Lung microvascular endothelial cell (primary cell): ENCODE measurements around the gene AMT. TPM values are rescaled to one million over a fixed set of nuclear protein-coding genes. Genes with fewer than 3 reads are reported as not detected.

ENCODE experiments used
- DNase-seq, 2 donors: peaks; one replicate each; pipeline versions ENCODE4 v3.0.0 to v3.0.0-alpha.2; 2010; ENCODE audit warnings: low read depth in 2 of 2
- total RNA-seq: library from RNA; depleted of rRNA; stranded (reverse); fragments of >200 nt; gene quantifications from 2 replicates; pipeline ENCODE4 v1.2.1, GENCODE V29; 2014

AMT gene
- total RNA-seq, 1 donor from 2014 or later, result 0.60 TPM

GRCh38 chr3:49389297-49389696, 33.0 kb downstream of the AMT start:
- no peak for DNase-seq

GRCh38 chr3:49388289-49388820, 33.9 kb downstream of the AMT start:
- DNase-seq, result peak in 1 of 2 donors; percentile 32

- no peak for DNase-seq
Measured at GRCh38 chr3:49387721-49388120, 34.6 kb downstream of the AMT start.

GRCh38 chr3:49386056-49386756, 36.1 kb downstream of the AMT start:
- no peak for DNase-seq

- no peak for DNase-seq
Measured at GRCh38 chr3:49385617-49386016, 36.7 kb downstream of the AMT start.

- no peak for DNase-seq
Measured at GRCh38 chr3:49383387-49383786, 38.9 kb downstream of the AMT start.

GRCh38 chr3:49378249-49378895, 43.9 kb downstream of the AMT start:
- no peak for DNase-seq

GRCh38 chr3:49377483-49377882, 44.8 kb downstream of the AMT start:
- DNase-seq, result peak in 1 of 2 donors; percentile 19

- no peak for DNase-seq
Measured at GRCh38 chr3:49371946-49372345, 50.3 kb downstream of the AMT start.

GRCh38 chr3:49370585-49371290, 51.5 kb downstream of the AMT start:
- DNase-seq, result no peak

Other genes with a start within 250 kb of the AMT start
- 1.3 and 1.8 TPM in 2 replicates for gene C3orf62, start 145.2 kb downstream of the AMT start, total RNA-seq
- 17.7 and 23.2 TPM in 2 replicates for gene USP4, start 82.4 kb downstream of the AMT start, total RNA-seq
- gene GPX1, start 64.1 kb downstream of the AMT start, total RNA-seq, result 468 and 667 TPM in 2 replicates
- 401 and 472 TPM in 2 replicates for gene RHOA, start 10.5 kb downstream of the AMT start, total RNA-seq
- gene TCTA, start 10.1 kb downstream of the AMT start, total RNA-seq, result 13.5 and 23.8 TPM in 2 replicates
- 2.6 and 4.4 TPM in 2 replicates for gene NICN1, start 6.9 kb upstream of the AMT start, total RNA-seq
- gene DAG1, start 47.8 kb upstream of the AMT start, total RNA-seq, result 23.1 and 26.2 TPM in 2 replicates
- under 0.01 TPM in 2 replicates for gene BSN, start 132.0 kb upstream of the AMT start, total RNA-seq